Transverse colon (tissue), 4 donors: ENCODE measurements around the gene HOXD10. TPM values are rescaled to one million over a fixed set of nuclear protein-coding genes. Genes with fewer than 3 reads are reported as not detected.

Experiments used
- DNase-seq: peaks from one replicate; pipeline ENCODE4 v3.0.0-alpha.2; 2019
- H3K27ac ChIP-seq, 4 donors: fragments of 200-600 bp; sonication (generic); 2 replicates each; pipeline ENCODE4 v1.5.1; 2016 to 2018; ENCODE audit warnings: inconsistent platforms in 4 of 4
- H3K27me3 ChIP-seq: fragments of 200-600 bp; sonication (generic); 2 replicates; pipeline ENCODE4 v1.5.1; 2017; ENCODE audit warnings: inconsistent platforms
- H3K36me3 ChIP-seq, 4 donors: fragments of 200-600 bp; sonication (generic); 2 replicates each; pipeline ENCODE4 v1.5.1; 2017 to 2019; ENCODE audit warnings: inconsistent platforms in 4 of 4
- H3K4me1 ChIP-seq, 4 donors: fragments of 200-600 bp; sonication (generic); 2 replicates each; pipeline ENCODE4 v1.5.1; 2017 to 2020; ENCODE audit warnings: inconsistent platforms in 4 of 4
- H3K4me3 ChIP-seq, 4 donors: fragments of 200-600 bp; sonication (generic); 1 replicate in 1 of 4; 2 replicates in 3 of 4; pipeline versions ENCODE4 v1.5.1 to v1.6.1; 2017 to 2019; ENCODE audit warnings: inconsistent platforms in 4 of 4
- H3K9me3 ChIP-seq, 2 donors: fragments of 200-600 bp; sonication (generic); 2 replicates each; pipeline ENCODE4 v1.5.1; 2017 to 2019; ENCODE audit warnings: inconsistent platforms in 2 of 2
- EP300 ChIP-seq: sonication (generic); formaldehyde crosslinking; IDR thresholded peaks from one replicate; pipeline ENCODE4 v1.6.1; 2017; ENCODE audit warnings: antibody characterized with exemption, low read depth
- POLR2A ChIP-seq: fragments of 450-650 bp; IDR thresholded peaks from one replicate; pipeline ENCODE4 v1.6.1; 2016; ENCODE audit warnings: antibody characterized with exemption, mild to moderate bottlenecking, moderate library complexity
- POLR2AphosphoS5 ChIP-seq, 3 donors: sonication (generic); formaldehyde crosslinking; IDR thresholded peaks; one replicate each; pipeline ENCODE4 v1.6.1; 2016; ENCODE audit warnings: antibody characterized with exemption in 3 of 3
- WGBS, 2 donors: methylation state at CpG; one replicate each; pipeline ENCODE4 v1.1.5; 2018; ENCODE audit warnings: low coverage in 1 of 2; 5-methylcytosine and 5-hydroxymethylcytosine counted together
- in situ Hi-C, 4 donors: fragments of 200-750 bp; cut with MboI; loops; one replicate each; pipeline versions ENCODE4 v1.15.0 to v1.15.1; 2017; ENCODE audit warnings: low sequenced_read_pairs in 3 of 4, low pct_ligation_motif_present in 1 of 4, low pct_unique_long_range_greater_than_20kb in 1 of 4
- intact Hi-C: fragments of 100-400 bp; cut with DNase I; formaldehyde crosslinking; loops from one replicate; pipeline ENCODE4 v1.15.1; 2023; ENCODE audit warnings: low total_unique reads
- total RNA-seq, 4 donors: library from RNA; depleted of rRNA; stranded (reverse); fragments of >200 nt; gene quantifications; one replicate each; pipeline ENCODE4 v1.1.0, GENCODE V29; 2016
- TF ChIP-seq, protein P1 (sequence below), 5 experiments: fragments of 200-600 bp in 3 of 5; fragments of 450-650 bp in 2 of 5; sonication (generic) in 3 of 5; IDR thresholded peaks; 1 replicate in 2 of 5; 2 replicates in 3 of 5; pipeline ENCODE4 v1.5.1; 2016 to 2017; ENCODE audit warnings: antibody characterized with exemption in 5 of 5, inconsistent platforms in 3 of 5, mild to moderate bottlenecking in 2 of 5, moderate library complexity in 1 of 5

The HOXD10 gene
- total RNA-seq, 4 donors from 2014 or later: 1.1 to 25.1 (median 7.6) TPM

- Histone ChIP-seq H3K4me1 (peaks cover 21 to 51% (median 31%) of the 10 kb centered on the region in 4 donors), H3K27ac (peak overlapping the region; percentile 91 to 96 (median 94)), H3K4me3 (peak overlapping the region; percentile 59 to 80 (median 73)), H3K27me3 (peaks cover 42% of the 10 kb centered on the region), H3K9me3 (no peaks in the 10 kb centered on the region), H3K36me3 (no peaks in the 10 kb centered on the region)
- TF ChIP-seq, protein P1, sequence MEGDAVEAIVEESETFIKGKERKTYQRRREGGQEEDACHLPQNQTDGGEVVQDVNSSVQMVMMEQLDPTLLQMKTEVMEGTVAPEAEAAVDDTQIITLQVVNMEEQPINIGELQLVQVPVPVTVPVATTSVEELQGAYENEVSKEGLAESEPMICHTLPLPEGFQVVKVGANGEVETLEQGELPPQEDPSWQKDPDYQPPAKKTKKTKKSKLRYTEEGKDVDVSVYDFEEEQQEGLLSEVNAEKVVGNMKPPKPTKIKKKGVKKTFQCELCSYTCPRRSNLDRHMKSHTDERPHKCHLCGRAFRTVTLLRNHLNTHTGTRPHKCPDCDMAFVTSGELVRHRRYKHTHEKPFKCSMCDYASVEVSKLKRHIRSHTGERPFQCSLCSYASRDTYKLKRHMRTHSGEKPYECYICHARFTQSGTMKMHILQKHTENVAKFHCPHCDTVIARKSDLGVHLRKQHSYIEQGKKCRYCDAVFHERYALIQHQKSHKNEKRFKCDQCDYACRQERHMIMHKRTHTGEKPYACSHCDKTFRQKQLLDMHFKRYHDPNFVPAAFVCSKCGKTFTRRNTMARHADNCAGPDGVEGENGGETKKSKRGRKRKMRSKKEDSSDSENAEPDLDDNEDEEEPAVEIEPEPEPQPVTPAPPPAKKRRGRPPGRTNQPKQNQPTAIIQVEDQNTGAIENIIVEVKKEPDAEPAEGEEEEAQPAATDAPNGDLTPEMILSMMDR (IDR thresholded peaks at IDR 0.05): no peak
- TF ChIP-seq EP300 (no peak), POLR2A (no peak), POLR2AphosphoS5 (IDR thresholded peaks at IDR 0.05) (no peak)
- in situ Hi-C loops (loop anchor here in 2 of 4 donors (5.0 to 25.0 kb wide), 4 partner anchors 320 to 675 kb away; no protein-coding TSS in a partner anchor), intact Hi-C loops (loop anchor here (5.0 kb wide), 1 partner anchor 1010 kb away; no protein-coding TSS in a partner anchor)
- WGBS, 2 donors: 9% methylated on average over 2 of the region's 2 CpGs; no CpG with 5 or more reads in 1 of the 2 donors
- no peak for DNase-seq
These were observed 20.6 kb downstream of the HOXD10 start for GRCh38 chr2:176137252-176137580.

- in situ Hi-C loops: loop anchor here in 2 of 4 donors (5.0 to 25.0 kb wide), 4 partner anchors 319 to 674 kb away; no protein-coding TSS in a partner anchor
These were observed 21.3 kb downstream of the HOXD10 start for GRCh38 chr2:176137906-176138305.

GRCh38 chr2:176138526-176138922 is 21.9 kb downstream of the HOXD10 start:
- Histone ChIP-seq H3K9me3 (no peaks in the 10 kb centered on the region), H3K27me3 (peaks cover 33% of the 10 kb centered on the region), H3K4me3 (peak overlapping the region in 1 of 4 donors; percentile 47), H3K36me3 (no peaks in the 10 kb centered on the region), H3K4me1 (peaks cover 16 to 50% (median 27%) of the 10 kb centered on the region in 4 donors), H3K27ac (peak overlapping the region; percentile 91 to 96 (median 94))
- no peak for DNase-seq
- 46 to 47% methylated on average over 6 to 14 of the region's 14 CpGs for WGBS, 2 donors
- TF ChIP-seq, protein P1 (IDR thresholded peaks at IDR 0.05): no peak
- no peak for TF ChIP-seq POLR2A
- no peak for TF ChIP-seq POLR2AphosphoS5 (IDR thresholded peaks at IDR 0.05)
- no peak for TF ChIP-seq EP300
- intact Hi-C loops (loop anchor here (5.0 kb wide), 1 partner anchor 1009 kb away; no protein-coding TSS in a partner anchor), in situ Hi-C loops (loop anchor here in 2 of 4 donors (5.0 to 25.0 kb wide), 4 partner anchors 319 to 674 kb away; no protein-coding TSS in a partner anchor)

More at GRCh38 chr2:176137906-176138305, 21.3 kb downstream of the HOXD10 start:
- Histone ChIP-seq H3K36me3 (no peaks in the 10 kb centered on the region), H3K9me3 (no peaks in the 10 kb centered on the region), H3K27me3 (peaks cover 37% of the 10 kb centered on the region), H3K27ac (peak overlapping the region; percentile 91 to 96 (median 94)), H3K4me1 (peaks cover 17 to 50% (median 28%) of the 10 kb centered on the region in 4 donors), H3K4me3 (peak overlapping the region in 2 of 4 donors; percentile 76 to 80)
- DNase-seq: no peak
- TF ChIP-seq POLR2AphosphoS5 (IDR thresholded peaks at IDR 0.05): peak in 2 of 3 donors; percentile 22 to 60
- TF ChIP-seq POLR2A: no peak
- no peak for TF ChIP-seq EP300
- TF ChIP-seq, protein P1 (IDR thresholded peaks at IDR 0.05): no peak
- intact Hi-C loops: loop anchor here (5.0 kb wide), 1 partner anchor 1009 kb away; no protein-coding TSS in a partner anchor
- WGBS, 2 donors: 48 to 66% methylated on average over 5 to 8 of the region's 8 CpGs

DNA sequence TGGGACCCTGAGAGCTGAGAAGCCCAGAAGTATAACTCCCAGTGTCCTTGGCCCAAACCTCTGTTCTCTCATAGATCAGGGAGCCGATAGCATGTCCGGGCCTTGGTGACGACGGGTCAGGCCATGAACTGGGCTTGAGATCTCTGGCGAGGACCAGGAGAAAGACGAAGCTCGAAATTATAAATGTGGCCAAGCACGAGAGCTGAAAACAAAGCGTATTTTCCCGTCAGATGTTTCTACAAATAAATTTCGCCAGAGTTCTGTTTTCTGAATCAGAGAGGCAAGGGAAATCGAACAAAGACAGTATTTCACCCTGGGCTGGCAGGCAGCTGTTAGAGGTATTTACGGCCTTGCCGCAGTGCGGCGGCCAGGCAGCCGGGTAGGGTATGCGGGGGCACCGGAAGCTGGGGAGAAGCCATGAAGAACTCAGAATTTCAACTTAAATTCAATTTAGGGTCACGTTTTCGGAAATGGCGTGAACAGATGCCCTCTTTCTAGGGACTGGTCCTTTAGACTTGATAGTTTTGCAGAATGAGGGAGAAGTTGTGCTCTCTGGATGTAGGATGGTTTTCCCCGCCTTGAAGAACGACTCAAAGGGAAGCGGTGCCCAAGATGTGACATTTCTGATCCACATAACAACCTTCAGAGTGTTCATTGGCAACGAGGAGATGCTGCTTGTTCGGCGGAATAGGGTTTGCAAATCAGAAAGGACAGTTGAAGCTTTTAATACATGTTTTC is 22.5 kb downstream of the HOXD10 start:
- Histone ChIP-seq H3K27ac (peak overlapping the region; percentile 91 to 96 (median 94)), H3K36me3 (no peaks in the 10 kb centered on the region), H3K4me1 (peaks cover 16 to 50% (median 26%) of the 10 kb centered on the region in 4 donors), H3K9me3 (no peaks in the 10 kb centered on the region), H3K4me3 (peak overlapping the region in 2 of 4 donors; percentile 47 to 73), H3K27me3 (peaks cover 33% of the 10 kb centered on the region)
- intact Hi-C loops: loop anchor here (5.0 kb wide), 1 partner anchor 1008 kb away; no protein-coding TSS in a partner anchor
- TF ChIP-seq, protein P1 (IDR thresholded peaks at IDR 0.05): no peak
- TF ChIP-seq EP300: no peak
- no peak for TF ChIP-seq POLR2AphosphoS5 (IDR thresholded peaks at IDR 0.05)
- no peak for TF ChIP-seq POLR2A
- DNase-seq: no peak
- 37 to 45% methylated on average over 23 to 28 of the region's 28 CpGs for WGBS, 2 donors
- in situ Hi-C loops: loop anchor here in 2 of 4 donors (5.0 to 25.0 kb wide), 4 partner anchors 318 to 673 kb away; no protein-coding TSS in a partner anchor
